GM10266 (cell line): ENCODE results near the gene KDM2A.

Experiments
- DNase-seq: peaks from one replicate; pipeline ENCODE4 v3.0.0; 2012; ENCODE audit errors: extremely low spot score
- CTCF ChIP-seq: IDR thresholded peaks from 2 replicates; pipeline ENCODE4 v1.5.1; 2012; ENCODE audit warnings: mild to moderate bottlenecking, low read depth; ENCODE audit not compliant: control insufficient read depth, insufficient read depth; ENCODE audit errors: missing control alignments

The KDM2A gene

GRCh38 chr11:67250059-67251043 is 131.3 kb downstream of the KDM2A start:
- no peak for TF ChIP-seq CTCF
- no peak for DNase-seq

GRCh38 chr11:67251841-67252240 is 132.8 kb downstream of the KDM2A start:
- no peak for DNase-seq

GRCh38 chr11:67252831-67253239 is 133.8 kb downstream of the KDM2A start:
- TF ChIP-seq CTCF, result peak; percentile 41
- no peak for DNase-seq

More at GRCh38 chr11:67251841-67252240, 132.8 kb downstream of the KDM2A start:
- TF ChIP-seq CTCF, result no peak

- TF ChIP-seq CTCF, result no peak
- no peak for DNase-seq
Measured at GRCh38 chr11:67253872-67254624, 135.0 kb downstream of the KDM2A start.

GRCh38 chr11:67254798-67255197 is 135.7 kb downstream of the KDM2A start:
- no peak for TF ChIP-seq CTCF
- no peak for DNase-seq

- no peak for DNase-seq
- no peak for TF ChIP-seq CTCF
Measured at GRCh38 chr11:67255353-67255752, 136.3 kb downstream of the KDM2A start.
